NCI-H2196 treated with DMSO at 0.1 percent for 48 hours (cell line): ENCODE results near the gene CTIF.

Source experiments
- DNase-seq: peaks from one replicate; lab custom pipeline; 2025; ENCODE audit not compliant: unreplicated experiment; lab: John Stamatoyannopoulos, UW

Gene CTIF

DNA sequence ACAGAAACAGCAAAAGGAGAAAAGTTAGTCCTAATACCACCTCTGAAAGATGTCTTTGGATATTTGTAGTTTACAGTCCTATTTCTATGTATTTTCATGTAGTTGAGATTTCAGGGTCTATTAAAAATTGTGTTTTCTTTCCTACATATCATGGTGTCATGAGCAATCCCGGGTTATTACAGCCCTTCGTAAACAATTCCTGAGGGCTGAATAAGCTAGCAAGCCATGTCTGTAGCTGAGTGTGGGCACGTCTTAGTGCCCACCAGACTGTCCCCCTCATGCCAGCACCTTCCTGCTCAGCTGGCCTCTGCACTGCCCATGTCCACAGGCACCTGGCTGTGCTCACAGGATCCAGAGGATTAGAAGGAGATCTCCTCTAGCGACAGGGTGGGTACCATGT is 60.6 kb downstream of the CTIF start:
- no peak for DNase-seq

DNA sequence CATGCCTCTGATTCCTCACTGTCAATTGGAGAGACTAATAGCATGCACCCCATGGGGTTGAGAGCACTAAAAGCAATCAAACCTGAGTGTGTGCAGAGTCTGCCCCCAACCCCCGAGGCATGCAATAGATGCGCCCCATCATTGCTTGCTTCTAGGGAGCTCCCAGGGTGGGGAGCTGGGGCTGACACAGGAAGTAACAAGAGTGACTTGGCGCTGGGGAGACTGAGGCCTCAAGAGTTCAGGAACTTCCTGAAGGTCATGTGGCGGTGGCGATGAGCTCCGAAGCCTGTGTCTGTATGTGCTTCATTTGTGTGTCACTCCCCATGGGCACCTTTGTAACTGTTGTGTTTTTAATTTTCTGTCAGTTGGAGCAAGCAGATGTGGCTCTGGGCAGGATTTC is 61.2 kb downstream of the CTIF start:
- no peak for DNase-seq

DNA sequence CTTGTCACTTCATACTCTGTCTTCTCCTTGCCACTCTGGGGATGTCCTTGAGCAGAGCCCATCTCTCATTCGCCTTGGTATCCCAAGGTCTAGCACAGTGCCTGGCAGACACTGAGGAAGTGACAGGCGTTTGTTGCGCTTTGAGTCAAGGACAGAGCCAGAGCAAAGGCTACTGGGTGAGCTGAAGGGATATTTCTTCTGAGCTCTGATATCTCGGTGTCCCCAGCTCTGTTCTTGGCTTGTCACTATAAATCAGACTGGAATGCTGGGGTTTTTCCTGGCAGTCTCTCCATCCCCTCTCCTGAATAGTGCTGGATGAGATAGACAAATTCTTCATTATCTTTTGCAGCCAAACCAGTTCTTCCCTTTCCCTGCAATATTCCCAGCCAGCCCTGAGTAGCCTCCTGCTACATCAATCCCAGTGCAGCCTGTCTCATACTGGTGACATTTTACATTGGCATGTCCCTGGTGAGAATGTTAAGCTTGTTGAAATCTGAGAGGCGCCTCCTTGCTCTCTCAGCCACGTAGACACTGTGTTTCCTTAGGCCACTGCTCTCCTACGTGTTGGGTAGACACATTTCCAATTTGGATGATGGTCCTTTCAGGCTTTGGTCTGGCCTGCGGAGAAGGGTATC is 61.7 kb downstream of the CTIF start:
- DNase-seq: no peak

DNA sequence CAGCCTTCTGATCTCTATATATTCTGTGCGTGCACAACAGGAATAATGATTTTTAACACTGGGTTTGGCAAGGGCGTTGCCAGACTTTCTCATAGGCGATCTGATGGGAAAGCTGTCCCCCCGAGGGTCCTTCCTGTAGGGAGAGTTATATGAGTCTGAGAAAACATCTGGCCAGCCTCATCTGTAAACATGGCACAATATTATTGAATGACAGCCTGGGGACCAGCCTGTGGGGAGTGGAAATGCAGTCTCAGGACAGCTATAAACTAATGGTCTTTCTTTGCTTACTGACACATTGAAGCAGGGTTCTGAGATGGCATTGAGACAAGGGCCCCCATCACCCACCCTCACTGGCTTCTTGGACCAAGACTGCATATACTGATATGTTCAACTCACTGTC is 62.5 kb downstream of the CTIF start:
- DNase-seq: no peak

DNA sequence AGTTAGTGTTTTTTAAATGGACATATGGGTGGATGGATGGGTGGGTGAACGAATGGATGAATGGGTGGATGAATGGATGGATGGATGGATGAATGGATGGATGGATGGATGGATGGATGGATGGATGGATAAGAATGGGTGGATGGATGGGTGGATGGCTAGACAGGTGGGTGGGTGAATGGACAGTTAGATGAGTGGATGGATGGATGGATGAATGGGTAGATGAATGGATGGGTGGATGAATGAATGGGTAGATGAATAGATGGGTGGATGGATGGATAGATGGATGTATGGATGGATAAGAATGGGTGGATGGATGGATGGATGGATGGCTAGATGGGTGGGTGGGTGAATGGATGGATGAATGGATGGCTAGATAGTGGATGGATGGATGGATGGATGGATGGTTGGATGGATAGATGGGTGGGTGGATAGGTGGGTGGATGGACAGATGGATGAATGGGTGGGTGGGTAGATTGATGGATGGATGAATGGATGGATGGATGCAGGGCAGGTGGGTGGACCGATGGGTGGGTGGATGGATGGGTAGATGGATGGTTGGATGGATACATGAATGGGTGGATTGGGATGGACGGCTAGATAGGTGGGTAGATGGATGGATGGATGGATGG is 64.0 kb downstream of the CTIF start:
- no peak for DNase-seq

DNA sequence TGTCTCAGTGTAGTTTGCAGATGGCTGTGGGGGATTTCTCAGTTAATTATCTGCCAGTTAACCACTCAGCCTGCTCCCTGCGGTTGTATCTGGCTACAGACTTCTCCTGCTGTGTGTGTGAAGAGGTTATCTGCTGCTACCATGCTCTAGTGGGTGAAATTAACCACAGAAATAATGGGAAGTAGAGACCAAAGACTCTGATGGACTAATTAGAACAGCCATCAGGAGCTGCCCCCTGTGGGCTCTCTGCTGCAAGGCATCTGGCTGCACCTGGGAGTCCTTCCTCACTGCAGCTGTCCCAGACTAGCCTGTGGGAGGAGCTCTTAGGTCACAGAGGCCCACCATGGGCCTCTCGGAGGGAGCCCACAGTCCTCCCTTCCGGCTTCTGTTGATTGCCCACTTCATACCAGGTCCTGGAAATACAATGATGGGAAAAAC is 66.6 kb downstream of the CTIF start:
- no peak for DNase-seq

DNA sequence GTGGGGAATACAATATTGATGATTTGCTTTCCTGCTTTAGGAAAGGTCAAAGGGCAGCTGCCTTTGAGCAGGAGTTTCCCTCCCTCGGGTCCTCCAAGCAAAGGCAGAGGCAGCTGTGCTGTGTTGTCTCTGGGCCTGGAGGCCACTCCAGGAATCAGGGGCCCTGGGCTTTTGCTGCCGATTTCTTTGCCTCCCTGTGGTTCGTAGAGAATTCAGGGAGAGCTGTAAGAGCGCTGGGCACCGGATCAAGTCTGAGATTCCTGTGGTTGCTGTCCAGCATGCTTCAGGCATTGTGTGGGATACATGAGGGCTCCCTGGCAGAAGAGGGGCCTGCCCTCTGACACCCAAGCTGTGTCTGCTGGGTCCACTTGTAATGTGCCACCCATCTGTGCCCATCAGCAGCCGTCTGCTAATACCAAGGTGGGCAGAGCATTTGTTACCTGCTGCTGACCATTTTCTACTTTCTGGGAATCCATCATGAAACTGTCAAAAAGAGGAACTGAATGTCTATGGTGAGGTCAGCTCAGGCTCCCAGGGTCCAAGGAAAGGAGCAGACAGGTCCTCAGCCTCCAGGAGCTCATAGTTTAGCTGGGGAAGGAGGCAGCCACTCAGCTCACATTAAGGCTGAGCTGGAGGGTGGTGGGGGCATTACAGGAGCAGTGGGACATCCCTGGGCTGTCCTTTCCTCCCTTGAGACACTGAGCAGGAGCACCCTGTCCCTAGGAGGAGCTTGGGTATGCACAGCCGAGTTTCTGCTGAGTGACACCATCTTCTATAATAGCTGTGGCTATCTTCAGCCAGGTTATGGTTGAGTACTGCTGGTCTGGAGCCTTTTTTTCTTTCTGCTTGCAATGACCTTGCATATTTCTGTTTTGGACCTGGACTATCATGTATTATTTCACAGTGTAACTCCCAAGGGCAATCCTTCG is 68.5 kb downstream of the CTIF start:
- no peak for DNase-seq

DNA sequence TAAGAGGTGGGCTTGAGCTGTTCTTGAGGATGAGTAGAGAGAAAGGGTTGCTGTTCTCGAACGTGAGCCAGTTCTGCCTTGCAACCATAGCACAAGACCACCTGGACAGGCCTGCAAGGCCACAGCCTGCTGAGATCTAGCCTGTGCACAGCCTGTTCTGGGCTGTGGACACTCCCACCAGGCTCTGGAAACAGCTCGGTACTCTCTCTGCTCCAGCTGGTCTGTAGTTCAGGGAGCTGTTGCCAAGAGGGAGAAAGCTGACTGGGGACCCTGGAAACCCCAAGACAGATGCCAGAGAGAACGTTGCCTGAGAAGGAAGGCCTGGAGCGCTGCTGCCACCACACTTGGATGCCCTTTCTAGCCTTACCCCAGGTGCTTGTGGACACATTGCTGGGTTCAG is 69.8 kb downstream of the CTIF start:
- no peak for DNase-seq

DNA sequence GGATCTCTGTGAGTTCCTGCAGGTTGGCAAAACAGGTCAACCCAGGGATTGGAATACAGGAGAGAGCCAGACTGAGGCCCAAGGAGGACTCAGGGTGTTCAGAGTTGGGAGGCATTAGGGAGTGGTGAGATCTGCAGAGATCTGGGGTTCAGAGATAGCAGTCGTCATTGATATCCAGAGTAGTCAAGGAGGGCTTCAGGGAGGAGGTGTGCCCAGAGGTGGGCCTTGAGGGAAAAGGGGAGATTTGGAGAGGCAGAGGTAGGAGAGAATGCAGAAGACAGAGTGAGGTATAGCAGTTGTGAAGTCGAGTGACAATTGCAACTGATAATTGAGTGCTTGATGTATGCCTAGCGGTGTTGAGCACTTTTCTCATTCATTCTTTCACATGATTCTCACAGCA is 70.3 kb downstream of the CTIF start:
- no peak for DNase-seq

DNA sequence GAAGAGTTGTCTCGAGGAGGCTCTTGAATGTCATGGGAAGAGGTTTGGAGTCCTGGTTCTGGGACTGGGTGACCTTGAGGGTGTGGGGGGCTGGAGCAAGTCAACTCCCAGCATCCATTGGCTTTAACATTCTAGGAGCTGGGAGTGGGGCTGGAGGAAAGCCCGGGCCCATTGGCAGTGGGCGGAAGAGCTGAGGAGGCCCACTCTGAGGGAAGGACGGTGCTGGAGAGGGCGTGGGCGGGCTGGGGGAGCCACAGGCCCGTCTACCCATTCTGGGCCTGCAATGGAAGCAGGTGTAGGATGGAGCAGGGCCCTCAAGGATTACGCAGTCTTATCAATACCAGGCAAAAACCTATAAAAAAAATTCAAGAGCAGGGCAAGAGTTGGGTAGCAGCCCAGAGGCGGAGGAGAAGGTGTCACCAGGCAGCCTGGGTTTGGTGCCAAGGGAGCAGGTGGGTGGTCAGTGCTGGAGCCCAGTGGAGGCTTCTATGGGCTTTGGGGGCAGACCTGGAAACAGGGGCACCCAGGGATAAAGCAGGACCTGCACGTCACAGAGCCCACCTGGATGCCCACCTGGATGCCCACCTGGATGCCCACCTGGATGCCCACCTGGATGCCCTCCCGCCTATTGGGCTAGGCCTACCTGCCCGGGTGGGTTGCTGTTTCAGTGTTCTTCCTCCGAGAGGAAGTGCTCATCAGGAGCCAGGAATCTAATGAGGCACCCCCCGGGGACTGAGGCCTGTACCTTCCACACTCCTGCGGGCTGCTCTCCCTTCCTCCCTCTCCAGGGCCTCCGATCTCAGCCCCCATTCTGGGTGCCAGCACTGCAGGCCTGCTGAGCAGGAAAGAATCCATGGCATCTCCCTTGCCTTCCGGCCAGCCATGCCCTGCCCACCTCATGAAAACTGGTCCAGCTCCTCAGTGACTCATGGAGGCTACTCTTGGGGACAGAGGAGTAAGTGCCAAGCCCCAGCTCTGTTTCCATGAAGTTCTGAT is 71.3 kb downstream of the CTIF start:
- no peak for DNase-seq

DNA sequence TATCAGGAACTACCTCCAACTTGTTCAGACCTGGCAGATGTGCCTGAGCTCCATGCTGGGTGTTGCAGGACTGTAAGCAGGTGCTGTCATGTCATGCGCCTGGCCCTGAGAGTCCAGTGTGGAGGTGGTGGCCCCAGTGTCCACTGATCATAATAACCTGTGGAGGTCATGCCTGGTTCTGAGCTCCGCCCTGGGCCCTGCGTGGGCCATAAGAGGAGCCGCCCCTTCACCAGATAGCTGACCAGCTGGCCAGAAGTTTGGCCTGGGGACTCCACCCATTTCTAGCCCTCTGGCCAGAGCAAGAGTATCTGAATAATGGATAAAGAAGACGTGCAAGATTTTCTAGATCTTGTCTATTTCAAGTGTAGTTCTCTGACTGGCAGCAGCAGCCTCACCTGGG is 72.4 kb downstream of the CTIF start:
- DNase-seq: no peak

DNA sequence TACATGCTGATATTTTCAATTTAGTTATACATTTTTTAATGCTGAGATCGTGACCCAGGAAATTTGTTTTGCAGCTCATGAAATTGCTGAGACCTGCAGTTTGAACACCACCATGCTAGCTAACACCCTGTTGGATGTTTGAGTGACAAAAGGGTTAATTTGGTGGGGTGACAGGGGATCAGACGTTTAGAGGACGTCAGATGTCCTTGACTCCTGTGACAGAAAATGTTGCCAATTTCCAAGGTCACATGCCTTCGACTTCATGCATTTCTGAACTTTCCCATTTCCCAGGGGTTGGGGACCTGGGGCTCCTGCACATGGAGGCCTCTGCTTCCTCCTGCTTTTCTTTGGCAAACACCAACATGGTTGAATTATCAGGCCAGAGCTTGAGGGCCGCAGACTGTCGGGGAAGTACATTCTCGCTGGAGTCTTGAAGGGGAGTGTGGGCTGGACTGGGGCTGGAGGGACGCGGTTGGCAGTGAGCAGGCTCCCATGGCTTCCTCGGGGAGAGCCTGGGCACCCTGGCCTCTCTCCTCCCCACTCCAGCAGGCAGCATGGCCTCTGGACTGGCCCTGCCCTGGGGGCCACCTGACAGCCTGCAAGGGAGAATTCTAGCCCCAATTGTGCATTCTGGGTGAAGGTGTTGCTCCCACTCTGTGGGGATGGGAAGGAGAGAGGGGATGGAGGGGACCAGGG is 73.1 kb downstream of the CTIF start:
- no peak for DNase-seq

DNA sequence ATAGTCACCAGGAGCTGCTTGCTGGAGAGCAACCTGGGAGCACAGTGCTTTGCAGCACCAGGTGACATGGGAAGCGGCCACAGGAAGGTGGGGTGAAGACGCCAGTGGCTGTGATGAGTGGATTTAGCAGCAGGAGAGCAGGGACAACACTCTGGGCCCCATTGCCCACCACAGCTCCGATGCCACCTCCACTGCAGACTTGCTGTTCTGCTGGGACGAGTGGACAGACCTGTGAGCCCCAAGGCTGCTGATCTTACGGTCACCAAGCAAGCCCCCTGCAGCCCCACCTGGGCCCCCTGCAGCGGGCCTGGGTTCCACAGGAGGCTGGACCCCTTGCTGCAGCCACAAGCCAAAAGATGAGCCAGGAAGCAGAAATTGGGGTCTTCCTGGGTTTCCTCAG is 73.7 kb downstream of the CTIF start:
- DNase-seq: no peak

DNA sequence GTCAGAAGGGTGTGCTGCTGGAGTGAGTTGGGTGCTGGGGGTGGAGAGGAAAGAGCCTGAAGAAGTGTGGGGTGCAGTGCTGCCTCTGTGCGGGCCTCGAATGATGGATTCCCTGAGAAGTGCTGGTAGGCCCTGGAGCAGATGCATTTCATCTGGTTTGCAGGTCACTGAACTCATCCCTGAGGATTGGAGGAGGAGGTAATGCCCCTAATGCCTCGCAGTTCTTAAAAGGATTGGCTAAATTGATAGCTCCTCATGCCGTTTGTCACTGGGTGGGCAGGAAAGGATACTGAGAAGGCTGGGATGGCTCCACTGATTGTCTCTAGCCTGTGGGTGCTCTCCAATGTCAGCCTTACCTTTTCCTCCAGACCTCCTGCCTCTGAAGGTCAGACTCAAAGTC is 74.1 kb downstream of the CTIF start:
- no peak for DNase-seq

DNA sequence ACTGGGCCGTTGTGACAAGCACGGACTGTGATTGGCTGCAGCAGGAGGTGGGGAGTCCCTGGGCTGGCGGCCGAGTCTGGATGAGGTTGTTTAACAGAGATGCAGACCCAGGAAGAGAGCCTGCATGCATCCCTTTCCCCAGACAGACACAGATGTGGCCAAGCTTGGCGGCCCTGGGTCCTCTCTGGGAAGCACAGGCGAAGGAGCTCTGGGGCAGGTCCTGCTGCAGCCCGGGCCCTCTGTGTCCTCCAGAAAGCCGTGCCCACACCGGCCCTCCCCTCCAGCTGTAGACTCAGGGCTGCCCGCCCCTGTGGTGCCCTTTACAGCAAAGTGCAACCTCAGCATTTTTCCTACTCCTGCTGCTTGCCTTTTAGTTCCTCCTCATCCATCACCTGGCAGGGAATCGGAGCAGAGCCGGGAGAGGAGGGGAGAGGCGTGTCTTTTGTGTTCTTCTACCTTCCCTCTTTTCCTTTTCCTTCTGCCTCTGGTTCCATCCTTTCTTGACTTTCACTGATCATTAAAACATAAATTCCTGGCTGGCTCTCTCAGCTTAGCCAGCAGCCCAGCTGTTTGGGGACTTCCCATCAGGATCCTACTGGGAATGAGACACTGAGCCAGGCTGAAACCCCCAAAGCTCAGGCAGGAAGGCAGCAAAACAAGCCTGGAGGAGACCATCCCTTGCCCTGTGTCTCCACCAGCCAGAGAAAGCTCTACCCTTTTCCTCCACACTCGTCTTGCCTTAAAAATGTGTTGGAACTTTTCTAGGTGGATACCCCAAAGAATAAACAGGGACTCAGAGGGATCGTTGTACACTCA is 75.0 kb downstream of the CTIF start:
- no peak for DNase-seq

DNA sequence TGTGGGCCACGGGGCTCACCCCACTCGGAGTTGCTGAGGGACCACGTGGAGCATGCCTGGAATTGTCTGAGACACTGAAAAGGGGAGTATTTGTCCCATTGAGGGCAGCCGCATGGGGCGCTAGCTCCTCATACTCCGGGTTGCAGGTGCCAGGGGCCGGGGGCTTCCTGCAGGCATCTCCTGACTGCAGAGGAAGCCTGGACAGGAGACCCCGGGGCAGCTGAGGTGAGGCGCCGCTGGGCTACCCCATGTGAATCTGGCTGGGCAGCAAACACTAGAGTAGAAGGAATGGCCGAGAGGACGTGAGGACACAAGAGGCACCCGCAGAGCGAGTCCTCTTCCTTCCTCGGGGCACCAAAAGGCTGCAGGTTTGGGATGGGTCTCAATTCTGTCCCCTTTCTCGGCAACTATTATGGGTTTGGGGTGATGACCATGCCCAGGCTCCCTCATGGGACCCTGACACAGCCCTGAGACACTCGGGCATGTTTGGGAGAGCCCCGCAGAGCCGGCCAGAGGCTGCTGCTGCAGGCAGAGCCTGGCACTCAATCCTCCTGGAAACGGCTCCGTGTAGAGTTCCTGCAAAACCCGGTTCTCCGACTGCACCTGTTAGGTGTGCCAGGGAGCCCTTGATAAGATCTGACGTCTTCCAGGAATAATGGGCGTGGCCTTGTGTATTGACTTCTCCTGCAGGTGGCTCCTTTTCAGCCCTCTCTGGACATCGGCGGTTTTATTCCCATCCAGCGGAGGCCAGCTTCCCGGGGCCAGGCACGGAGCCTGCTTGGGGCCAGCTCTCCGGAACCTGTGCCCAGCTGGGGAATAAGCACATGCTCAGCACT is 77.0 kb downstream of the CTIF start:
- DNase-seq: no peak

DNA sequence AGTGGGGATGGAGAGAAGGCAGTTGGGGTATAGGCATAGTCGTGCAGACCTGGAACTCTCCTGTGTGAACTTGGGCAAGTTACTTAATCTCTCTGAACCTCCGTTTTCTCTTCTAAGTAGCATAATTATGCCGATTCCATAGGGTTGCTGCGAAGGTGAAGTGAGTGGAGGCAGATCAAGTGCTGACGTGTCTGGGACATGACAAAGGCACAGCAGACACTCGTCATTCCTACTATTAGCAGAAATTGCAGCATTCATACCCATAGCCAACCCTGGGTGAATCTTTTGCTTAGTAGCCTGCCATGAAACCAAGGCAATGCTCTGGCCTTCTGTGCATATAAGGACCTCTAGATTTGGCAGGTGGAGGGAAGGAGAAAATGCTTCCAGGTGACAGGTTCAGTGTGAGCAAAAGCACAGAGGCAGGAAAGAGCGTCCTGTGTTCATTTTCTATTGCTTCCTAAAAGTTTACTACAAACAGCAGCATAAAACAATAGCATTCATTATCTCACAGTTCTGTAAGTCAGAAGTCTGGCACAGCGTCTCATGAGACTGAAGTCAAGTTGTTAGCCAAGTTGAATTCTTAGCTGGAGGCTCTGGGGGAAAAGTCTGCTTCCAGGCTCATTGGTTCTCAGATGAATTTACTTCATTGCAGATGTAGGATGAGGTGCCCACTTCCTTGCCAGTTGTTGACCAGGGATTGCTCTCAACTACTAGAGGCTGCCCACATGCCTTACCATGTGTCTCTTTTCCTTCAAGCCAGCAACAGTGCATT is 77.8 kb downstream of the CTIF start:
- no peak for DNase-seq
